NOMO-1 (cell line): Measurements from ENCODE around the gene ZNF319.
"Not testable (repeated sequence)": the region's sequence is repeated elsewhere in the genome, so short reads cannot be mapped to it uniquely, and the experiment has no call there.

ENCODE experiments used
- DNase-seq, 2 experiments: peaks; one replicate each; lab custom pipeline; 2025; ENCODE audit not compliant: unreplicated experiment in 2 of 2; lab: John Stamatoyannopoulos, UW

Gene ZNF319

GRCh38 chr16:58022601-58023371, 22.3 kb upstream of the ZNF319 start:
- DNase-seq: no peak

GRCh38 chr16:58021661-58022551, 21.4 kb upstream of the ZNF319 start:
- DNase-seq: no peak

- peak in 1 of 2 experiments; percentile 10 for DNase-seq
Measured at GRCh38 chr16:58020628-58021521, 20.4 kb upstream of the ZNF319 start.

GRCh38 chr16:58019866-58020538, 19.5 kb upstream of the ZNF319 start:
- DNase-seq: no peak

- DNase-seq: no peak
Measured at GRCh38 chr16:58018803-58019202, 18.3 kb upstream of the ZNF319 start.

GRCh38 chr16:58016840-58017446, 16.5 kb upstream of the ZNF319 start:
- no peak for DNase-seq

GRCh38 chr16:58013201-58013956, 12.9 kb upstream of the ZNF319 start:
- no peak for DNase-seq

- DNase-seq: no peak
Measured at GRCh38 chr16:58012481-58012880, 12.0 kb upstream of the ZNF319 start.

GRCh38 chr16:58011652-58012051, 11.2 kb upstream of the ZNF319 start:
- DNase-seq: no peak

GRCh38 chr16:58010886-58011285, 10.4 kb upstream of the ZNF319 start:
- no peak for DNase-seq

GRCh38 chr16:58009856-58010416, 9.5 kb upstream of the ZNF319 start:
- DNase-seq: no peak

GRCh38 chr16:58004736-58005135, 4.3 kb upstream of the ZNF319 start:
- not testable (repeated sequence) for DNase-seq

GRCh38 chr16:58002936-58003335, 2.5 kb upstream of the ZNF319 start:
- no peak for DNase-seq

- no peak for DNase-seq
Measured at GRCh38 chr16:58002416-58002800, 1.9 kb upstream of the ZNF319 start.

- DNase-seq: no peak
Measured at GRCh38 chr16:58001781-58002415, 1.4 kb upstream of the ZNF319 start.

- DNase-seq: peak; percentile 60 to 77
Measured at GRCh38 chr16:58000706-58001676, 519 bp upstream of the ZNF319 start, which contains the start of gene USB1. Gene USB1, plus strand, starts transcription at chr16:58001407. Its CDS starts 77 bp downstream, at chr16:58001484.

- peak; percentile 33 to 54 for DNase-seq
Measured at GRCh38 chr16:57999366-57999970, 1.0 kb downstream of the ZNF319 start.
